Neutrophil (primary cell): ENCODE data around the gene MYRF.

Experiments
- H3K27ac ChIP-seq: fragments of 200-600 bp; sonication (generic); 2 replicates; pipeline ENCODE4 v1.5.1; 2016; ENCODE audit warnings: mild to moderate bottlenecking, moderate library complexity
- H3K27me3 ChIP-seq: fragments of 200-600 bp; sonication (generic); 2 replicates; pipeline ENCODE4 v1.6.0; 2016; ENCODE audit warnings: mild to moderate bottlenecking
- H3K36me3 ChIP-seq: fragments of 200-600 bp; sonication (generic); 2 replicates; pipeline ENCODE4 v1.5.1; 2017
- H3K4me1 ChIP-seq, 2 experiments: fragments of 200-600 bp in 1 of 2; sonication (generic) in 1 of 2; 1 replicate in 1 of 2; 2 replicates in 1 of 2; pipeline versions ENCODE4 v1.5.1 to v1.6.1; 2013 to 2016; ENCODE audit warnings: low read depth in 1 of 2, low read length in 1 of 2, mild to moderate bottlenecking in 1 of 2, moderate library complexity in 1 of 2; ENCODE audit not compliant: control insufficient read depth in 1 of 2, insufficient read depth in 1 of 2
- H3K4me3 ChIP-seq, 2 experiments: fragments of 200-600 bp in 1 of 2; sonication (generic) in 1 of 2; 1 replicate in 1 of 2; 2 replicates in 1 of 2; pipeline ENCODE4 v1.5.1; 2013 to 2016; ENCODE audit warnings: low read depth in 1 of 2, low read length in 1 of 2, mild to moderate bottlenecking in 1 of 2, moderate library complexity in 1 of 2
- H3K9me3 ChIP-seq: fragments of 200-600 bp; sonication (generic); 2 replicates; pipeline ENCODE4 v1.5.1; 2016
- CTCF ChIP-seq: fragments of 200-600 bp; sonication (generic); IDR thresholded peaks from 2 replicates; pipeline ENCODE4 v1.5.1; 2016; ENCODE audit warnings: antibody characterized with exemption

MYRF gene

GRCh38 chr11:61797263-61797944 lies 45.0 kb downstream of the MYRF start:
- peaks cover 10% of the 10 kb centered on the region in 2 experiments for H3K4me1 ChIP-seq
- H3K4me3 ChIP-seq: no peak overlapping the region
- no peak overlapping the region for H3K27ac ChIP-seq
- peak; percentile 82 for TF ChIP-seq CTCF
- H3K27me3 ChIP-seq: no peaks in the 10 kb centered on the region
- peaks cover 4% of the 10 kb centered on the region for H3K36me3 ChIP-seq
- H3K9me3 ChIP-seq: no peaks in the 10 kb centered on the region

DNA sequence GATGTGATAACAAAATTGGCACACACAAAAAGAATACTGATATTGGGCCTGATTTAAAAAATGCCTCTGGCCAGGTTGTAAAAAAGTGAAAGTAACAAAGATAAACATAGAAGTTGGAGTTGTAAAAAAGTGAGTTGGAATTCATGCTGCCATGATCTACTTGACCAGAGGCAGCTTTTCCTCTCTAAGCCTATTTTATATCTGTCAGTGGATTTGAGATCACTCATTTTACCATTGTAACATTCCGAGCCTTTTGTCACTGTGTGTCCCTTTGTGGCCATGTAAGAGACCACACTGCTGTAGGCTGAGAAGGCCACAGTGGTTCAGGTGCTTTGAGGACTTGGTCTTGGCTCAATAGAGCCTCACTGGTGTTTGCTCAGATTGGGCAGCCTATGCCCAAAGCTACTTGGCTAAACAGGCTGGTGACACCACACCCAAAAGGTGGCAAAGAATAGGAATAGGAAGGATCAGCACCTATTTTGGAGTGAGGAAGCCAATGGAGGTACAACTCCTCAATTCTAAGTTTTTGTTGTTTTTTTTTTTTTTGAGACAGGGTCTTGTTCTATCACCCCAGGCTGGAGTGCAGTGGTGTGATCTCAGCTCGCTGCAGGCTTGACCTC lies 47.3 kb downstream of the MYRF start:
- Histone ChIP-seq H3K27ac (no peak overlapping the region), H3K36me3 (peaks cover 4% of the 10 kb centered on the region), H3K9me3 (no peaks in the 10 kb centered on the region), H3K27me3 (no peaks in the 10 kb centered on the region), H3K4me1 (no peaks in the 10 kb centered on the region), H3K4me3 (no peak overlapping the region)
- no peak for TF ChIP-seq CTCF

DNA sequence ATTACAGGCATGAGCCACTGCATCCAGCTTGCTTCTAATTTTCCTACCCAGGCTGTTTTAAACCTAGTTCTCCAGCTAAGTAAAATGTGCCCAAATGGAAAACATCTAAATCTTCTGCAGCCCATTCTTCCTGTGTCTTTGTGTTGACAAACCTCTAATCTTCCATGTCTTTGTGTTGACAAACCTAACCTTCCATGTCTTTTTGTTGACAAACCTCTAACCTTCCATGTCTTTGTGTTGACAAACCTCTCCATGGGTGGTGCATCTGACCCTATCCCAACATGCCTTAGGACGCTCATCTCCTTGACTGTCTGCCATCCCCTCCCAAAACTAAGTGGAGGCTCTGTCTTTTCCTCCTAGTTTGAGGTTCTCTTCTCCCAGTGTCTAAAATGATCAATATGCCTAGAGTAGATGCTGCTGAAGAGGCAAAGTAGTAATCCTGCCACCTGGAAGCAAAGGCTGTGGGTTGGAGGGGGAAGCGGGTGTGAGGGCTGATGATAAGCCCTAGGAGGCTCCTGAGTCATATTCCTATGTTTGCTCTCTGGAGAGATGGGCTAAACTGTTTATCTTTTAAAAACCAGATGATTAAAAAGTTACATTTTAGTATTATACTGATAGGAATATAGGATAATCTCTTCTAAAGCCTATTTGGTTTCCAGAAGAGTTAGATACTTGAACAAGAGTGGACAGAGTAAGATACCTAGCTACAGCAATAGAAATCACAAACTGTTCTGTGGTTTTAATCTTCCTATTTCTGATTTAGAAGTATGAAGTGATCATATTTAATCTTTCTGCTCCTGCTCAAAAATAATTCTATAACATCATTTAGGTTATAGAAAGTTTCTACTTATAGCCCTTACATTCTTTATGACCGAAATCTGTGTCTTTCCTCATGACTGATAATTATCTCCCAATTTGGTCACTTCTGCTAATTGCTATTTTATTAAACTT lies 48.2 kb downstream of the MYRF start:
- H3K27ac ChIP-seq: no peak overlapping the region
- no peaks in the 10 kb centered on the region for H3K4me1 ChIP-seq
- H3K4me3 ChIP-seq: no peak overlapping the region
- H3K27me3 ChIP-seq: no peaks in the 10 kb centered on the region
- peaks cover 4% of the 10 kb centered on the region for H3K36me3 ChIP-seq
- H3K9me3 ChIP-seq: no peaks in the 10 kb centered on the region
- no peak for TF ChIP-seq CTCF

GRCh38 chr11:61802605-61803004 lies 50.2 kb downstream of the MYRF start:
- TF ChIP-seq CTCF: no peak
- H3K36me3 ChIP-seq: peaks cover 4% of the 10 kb centered on the region
- no peaks in the 10 kb centered on the region for H3K27me3 ChIP-seq
- no peak overlapping the region for H3K4me3 ChIP-seq
- no peaks in the 10 kb centered on the region for H3K4me1 ChIP-seq
- H3K27ac ChIP-seq: no peak overlapping the region
- no peaks in the 10 kb centered on the region for H3K9me3 ChIP-seq

GRCh38 chr11:61803889-61804647 lies 51.6 kb downstream of the MYRF start:
- H3K27ac ChIP-seq: no peak overlapping the region
- no peaks in the 10 kb centered on the region for H3K4me1 ChIP-seq
- H3K9me3 ChIP-seq: no peaks in the 10 kb centered on the region
- H3K36me3 ChIP-seq: peaks cover 4% of the 10 kb centered on the region
- TF ChIP-seq CTCF: no peak
- no peak overlapping the region for H3K4me3 ChIP-seq
- H3K27me3 ChIP-seq: no peaks in the 10 kb centered on the region
